Rectal smooth muscle tissue (tissue), 1 donor: ENCODE results near the gene TAF6L.
"Not testable (repeated sequence)": the region's sequence is repeated elsewhere in the genome, so short reads cannot be mapped to it uniquely, and the experiment has no call there.

Source experiments
- H3K27ac ChIP-seq: one replicate; pipeline ENCODE4 v1.7.0; 2013; ENCODE audit warnings: low read depth, low read length, inconsistent platforms
- H3K27me3 ChIP-seq: one replicate; pipeline ENCODE4 v1.7.0; 2013; ENCODE audit warnings: low read length; ENCODE audit not compliant: control insufficient read depth, insufficient read depth
- H3K36me3 ChIP-seq: one replicate; pipeline ENCODE4 v1.7.0; 2013; ENCODE audit warnings: low read length; ENCODE audit not compliant: control insufficient read depth, insufficient read depth
- H3K4me1 ChIP-seq: one replicate; pipeline ENCODE4 v1.7.0; 2013; ENCODE audit warnings: low read length; ENCODE audit not compliant: control insufficient read depth, insufficient read depth
- H3K4me3 ChIP-seq: one replicate; pipeline ENCODE4 v1.7.0; 2013; ENCODE audit warnings: low read length
- H3K9ac ChIP-seq: one replicate; pipeline ENCODE4 v1.7.0; 2013; ENCODE audit warnings: low read length

Gene TAF6L

DNA sequence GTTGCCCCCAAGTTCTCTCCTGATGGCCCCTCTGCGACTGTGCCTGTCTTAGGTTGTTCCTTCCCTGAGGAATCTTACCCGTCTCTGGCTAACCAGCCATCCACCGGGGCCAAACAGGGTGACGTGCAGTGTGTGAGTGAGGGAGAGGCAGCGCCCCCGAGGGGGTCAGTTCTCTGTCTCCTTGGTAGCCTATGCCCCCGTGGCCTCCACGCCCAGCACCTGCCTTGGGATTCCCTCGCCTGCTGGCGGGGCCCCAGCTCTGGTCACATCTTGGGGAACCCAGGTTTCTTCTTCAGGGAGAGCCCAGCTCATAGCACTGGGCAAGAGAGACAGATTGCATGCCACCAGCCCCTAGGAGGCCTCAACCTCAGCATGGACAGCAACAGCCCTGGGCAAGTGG lies 28.3 kb downstream of the TAF6L start:
- H3K36me3 ChIP-seq: peaks cover 73% of the 10 kb centered on the region
- no peak overlapping the region for H3K4me3 ChIP-seq
- H3K27ac ChIP-seq: no peak overlapping the region
- no peak overlapping the region for H3K9ac ChIP-seq
- H3K27me3 ChIP-seq: no peaks in the 10 kb centered on the region
- H3K4me1 ChIP-seq: peaks cover 10% of the 10 kb centered on the region

DNA sequence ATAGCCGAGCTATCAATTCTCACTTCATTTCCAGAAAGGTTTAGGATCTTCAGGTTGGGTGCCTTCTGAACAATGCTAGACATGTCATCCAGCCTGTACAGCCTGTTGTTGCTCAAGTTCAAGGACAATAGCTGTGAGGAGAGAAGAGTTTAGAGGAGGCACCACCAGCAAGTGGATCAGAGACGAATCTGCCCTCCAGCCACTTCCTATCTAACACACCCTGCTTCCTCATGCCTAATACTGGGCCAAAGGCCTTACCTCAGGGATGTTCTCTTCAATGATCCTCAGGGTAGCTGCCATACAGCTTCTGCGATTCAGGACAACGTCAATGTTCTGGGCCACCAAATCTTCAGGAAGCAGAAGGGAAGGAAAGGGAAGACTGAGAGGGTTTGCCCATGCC lies 29.9 kb downstream of the TAF6L start:
- Histone ChIP-seq H3K4me1 (peaks cover 11% of the 10 kb centered on the region), H3K27me3 (no peaks in the 10 kb centered on the region), H3K4me3 (no peak overlapping the region), H3K36me3 (peaks cover 58% of the 10 kb centered on the region), H3K9ac (no peak overlapping the region), H3K27ac (no peak overlapping the region)

DNA sequence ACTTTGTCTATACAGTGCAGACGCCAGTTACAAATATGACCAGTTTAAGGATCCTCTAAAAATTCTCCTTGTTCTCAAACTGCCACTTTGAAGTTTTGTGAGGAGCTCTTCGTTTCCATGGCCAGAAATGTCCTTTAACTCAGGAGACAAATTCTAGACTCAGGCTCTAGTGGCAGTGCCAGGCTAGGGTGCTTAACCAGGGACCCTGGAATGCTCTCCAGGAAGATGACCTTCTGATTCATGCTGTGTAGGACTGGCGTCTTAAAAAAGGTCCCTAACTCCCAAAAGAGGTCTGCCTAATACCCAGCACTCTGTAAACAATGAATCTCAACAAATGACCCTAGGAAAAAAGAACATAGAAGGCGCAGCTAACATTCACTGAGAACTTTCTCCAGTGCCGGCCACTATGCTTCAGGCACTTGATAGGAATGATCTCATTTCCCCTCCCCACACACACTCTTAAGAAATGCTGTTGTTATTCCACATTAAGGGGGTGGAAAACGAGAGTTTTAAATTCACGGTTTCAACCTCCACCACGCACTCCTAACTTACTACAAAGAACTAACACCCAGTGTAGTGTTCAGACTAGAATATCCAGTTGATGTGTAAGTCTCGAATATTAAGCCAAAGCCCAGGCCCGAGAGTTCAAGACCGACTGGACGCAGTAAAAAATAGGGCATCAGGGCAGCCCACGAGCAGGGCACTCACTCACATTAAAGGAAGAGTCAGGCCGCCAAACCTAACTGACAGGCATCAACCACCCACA lies 33.3 kb downstream of the TAF6L start:
- Histone ChIP-seq H3K4me3 (peak overlapping the region; percentile 95), H3K36me3 (peaks cover 35% of the 10 kb centered on the region), H3K4me1 (peaks cover 11% of the 10 kb centered on the region)

DNA sequence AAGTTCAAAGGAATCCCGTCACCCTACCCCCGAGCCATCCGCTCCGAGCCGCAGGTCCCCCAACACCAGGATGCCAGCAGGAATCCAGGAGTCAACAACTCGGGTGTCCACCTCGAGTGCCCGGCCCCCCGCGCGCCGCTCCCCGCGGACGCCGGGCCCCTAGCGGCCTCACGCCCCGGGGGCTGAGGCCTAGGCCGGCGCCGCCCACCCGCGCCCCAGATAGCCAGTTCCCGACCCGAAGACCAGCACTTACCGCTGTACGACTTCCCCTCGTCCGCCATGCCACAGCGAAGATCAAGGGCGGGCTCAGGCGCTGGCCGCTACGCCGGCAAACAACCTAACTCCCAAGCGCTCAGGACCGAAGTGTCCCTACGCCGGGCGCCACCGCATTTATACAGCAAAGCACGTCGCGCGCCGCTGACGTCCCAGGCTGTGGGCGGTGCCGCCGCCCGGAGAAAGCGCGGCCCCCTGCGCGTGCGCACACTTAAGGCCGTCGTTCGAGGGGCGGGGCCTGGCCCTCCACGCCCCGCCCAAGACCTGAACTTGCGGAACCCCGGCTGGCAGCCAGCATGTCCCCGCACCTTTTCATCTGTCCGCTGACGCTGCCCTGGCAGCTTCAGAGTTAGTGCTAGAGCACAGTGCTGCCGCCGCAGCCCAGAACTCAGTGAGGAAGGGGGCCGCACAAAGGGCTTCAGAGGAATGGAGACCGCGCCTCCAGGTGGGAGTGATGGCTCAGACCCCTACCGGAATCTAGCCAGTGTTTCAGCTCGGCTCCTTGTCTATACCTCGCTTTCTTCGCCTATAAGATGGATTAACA lies 34.1 kb downstream of the TAF6L start, which contains the start of gene NXF1:
NXF1 (minus strand) TSS at position 365 of the 817 bp plus-strand sequence; CDS start at position 281, 84 bp downstream.
- Histone ChIP-seq H3K4me1 (peaks cover 11% of the 10 kb centered on the region), H3K4me3 (peak within 1 kb of the TSS; percentile 95), H3K36me3 (peaks cover 28% of the 10 kb centered on the region), H3K27me3 (no peaks in the 10 kb centered on the region), H3K9ac (peak within 1 kb of the TSS; percentile 91), H3K27ac (peak within 1 kb of the TSS; percentile 91)

More for the DNA sequence above, 33.3 kb downstream of the TAF6L start:
- Histone ChIP-seq H3K27ac (peak overlapping the region; percentile 91), H3K27me3 (no peaks in the 10 kb centered on the region), H3K9ac (peak overlapping the region; percentile 91)

DNA sequence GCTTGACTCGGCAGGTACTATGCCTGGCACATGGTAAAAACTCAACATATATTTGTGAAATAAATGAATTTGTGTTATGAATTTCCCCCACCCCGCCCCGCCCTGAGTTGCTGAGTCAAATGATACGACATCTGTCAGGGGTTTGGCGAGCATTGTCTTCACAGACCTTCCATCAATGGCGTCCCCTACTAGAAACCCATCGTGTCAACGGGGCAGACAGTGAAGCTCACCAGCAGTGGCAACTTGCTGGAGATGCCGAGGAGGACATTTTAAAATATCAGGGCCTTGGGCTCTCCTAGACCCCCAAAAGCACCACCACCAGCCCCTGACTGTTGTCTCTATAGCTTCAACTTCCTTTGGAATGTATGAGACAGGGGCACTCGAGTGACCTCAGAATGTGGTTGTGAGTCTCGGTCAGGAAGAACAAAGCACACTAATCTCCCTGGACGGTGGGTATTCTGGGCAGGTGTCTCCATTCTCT lies 34.8 kb downstream of the TAF6L start:
- H3K4me3 ChIP-seq: peak overlapping the region; percentile 95
- peaks cover 11% of the 10 kb centered on the region for H3K4me1 ChIP-seq
- H3K27ac ChIP-seq: no peak overlapping the region
- H3K27me3 ChIP-seq: no peaks in the 10 kb centered on the region
- H3K36me3 ChIP-seq: peaks cover 20% of the 10 kb centered on the region
- H3K9ac ChIP-seq: no peak overlapping the region

DNA sequence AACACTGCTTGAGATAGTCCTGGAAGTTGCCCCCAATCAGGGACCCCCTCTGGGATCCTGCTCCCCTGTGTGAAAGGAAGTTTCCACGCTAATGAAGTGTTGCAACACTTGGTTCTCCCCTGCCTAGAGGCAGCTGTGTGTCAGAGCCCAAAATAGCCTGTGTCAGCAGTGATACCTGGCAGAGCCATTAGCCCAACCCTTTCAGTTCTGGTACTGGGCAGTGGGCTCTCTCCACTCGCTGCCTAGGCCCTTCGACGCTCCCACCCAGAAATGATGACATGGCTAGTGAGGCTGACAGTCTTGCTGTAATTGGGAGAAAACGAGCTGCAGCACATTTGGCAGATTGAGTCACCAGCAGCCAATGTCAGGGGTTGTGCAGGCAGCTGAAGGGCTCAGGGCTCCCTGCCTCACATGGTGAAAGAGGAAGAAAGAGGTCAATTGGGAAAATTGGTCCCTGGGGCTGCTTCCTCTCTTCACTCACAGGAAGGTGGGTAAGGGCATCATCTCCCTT lies 35.5 kb downstream of the TAF6L start:
- no peak overlapping the region for H3K27ac ChIP-seq

DNA sequence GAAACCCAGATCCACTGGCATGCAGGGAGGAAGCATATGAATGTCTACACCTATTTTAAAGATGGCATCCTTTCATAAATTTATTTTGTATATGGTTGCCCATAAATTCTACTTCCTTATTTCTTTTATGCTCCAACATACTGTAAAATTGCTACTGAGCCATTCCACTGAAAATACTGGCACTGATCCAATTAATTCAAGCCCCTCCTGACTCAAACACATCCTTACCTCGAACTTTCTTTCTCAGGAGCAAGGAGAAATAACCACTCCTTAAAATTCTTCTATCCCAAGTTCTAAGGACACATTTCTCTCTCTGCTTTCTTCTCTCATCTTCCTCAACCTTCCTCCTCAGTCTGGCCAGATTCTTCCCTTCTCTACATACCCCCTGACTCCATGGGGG lies 39.6 kb downstream of the TAF6L start:
- no peak overlapping the region for H3K27ac ChIP-seq
- H3K4me1 ChIP-seq: no peaks in the 10 kb centered on the region
- no peaks in the 10 kb centered on the region for H3K27me3 ChIP-seq
- H3K9ac ChIP-seq: no peak overlapping the region
- peaks cover 2% of the 10 kb centered on the region for H3K36me3 ChIP-seq
- no peak overlapping the region for H3K4me3 ChIP-seq

More for the DNA sequence above, 35.5 kb downstream of the TAF6L start:
- Histone ChIP-seq H3K27me3 (no peaks in the 10 kb centered on the region), H3K9ac (no peak overlapping the region), H3K4me1 (peaks cover 11% of the 10 kb centered on the region), H3K4me3 (no peak overlapping the region), H3K36me3 (peaks cover 14% of the 10 kb centered on the region)

DNA sequence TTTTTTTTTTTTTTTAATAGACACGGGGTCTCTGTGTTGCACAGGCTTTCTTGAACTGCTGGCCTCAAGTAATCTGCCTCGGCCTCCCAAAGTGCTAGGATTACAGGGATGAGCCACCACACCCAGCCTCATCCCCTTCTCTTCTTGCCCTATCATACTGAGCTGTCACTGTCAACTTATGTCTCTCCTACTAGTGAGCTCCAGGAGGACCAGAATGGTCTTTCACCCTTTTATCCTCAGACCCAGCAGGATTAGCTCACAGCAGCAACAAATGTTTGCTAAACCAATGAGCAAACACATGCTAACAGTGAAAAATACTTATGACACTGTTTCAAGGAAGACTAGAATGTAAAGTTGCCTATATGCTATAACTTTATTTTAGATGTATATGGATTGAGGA lies 40.5 kb downstream of the TAF6L start:
- peaks cover 2% of the 10 kb centered on the region for H3K36me3 ChIP-seq
- H3K9ac ChIP-seq: no peak overlapping the region
- no peaks in the 10 kb centered on the region for H3K4me1 ChIP-seq
- H3K4me3 ChIP-seq: no peak overlapping the region
- no peak overlapping the region for H3K27ac ChIP-seq
- H3K27me3 ChIP-seq: no peaks in the 10 kb centered on the region

DNA sequence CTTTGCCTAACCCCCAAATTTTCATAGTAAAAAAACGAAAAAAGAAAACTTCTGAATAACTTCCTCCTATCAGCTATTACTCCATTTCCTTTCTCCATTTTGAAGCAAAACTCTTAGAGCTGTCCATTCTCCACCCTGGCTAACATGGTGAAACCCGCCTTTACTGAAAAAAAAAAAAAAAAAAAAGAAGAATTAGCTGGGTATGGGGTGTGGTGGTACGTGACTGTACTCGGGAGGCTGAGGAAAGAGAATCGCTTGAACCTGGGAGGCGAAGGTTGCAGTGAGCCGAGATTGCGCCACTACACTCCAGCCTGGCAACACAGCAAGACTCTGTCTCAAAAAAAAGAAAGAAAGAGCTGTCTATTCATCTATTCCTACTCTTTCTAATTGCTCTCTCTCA lies 45.4 kb downstream of the TAF6L start:
- H3K9ac ChIP-seq: no peak overlapping the region
- H3K4me1 ChIP-seq: no peaks in the 10 kb centered on the region
- no peaks in the 10 kb centered on the region for H3K36me3 ChIP-seq
- H3K27ac ChIP-seq: no peak overlapping the region
- no peaks in the 10 kb centered on the region for H3K27me3 ChIP-seq
- no peak overlapping the region for H3K4me3 ChIP-seq

DNA sequence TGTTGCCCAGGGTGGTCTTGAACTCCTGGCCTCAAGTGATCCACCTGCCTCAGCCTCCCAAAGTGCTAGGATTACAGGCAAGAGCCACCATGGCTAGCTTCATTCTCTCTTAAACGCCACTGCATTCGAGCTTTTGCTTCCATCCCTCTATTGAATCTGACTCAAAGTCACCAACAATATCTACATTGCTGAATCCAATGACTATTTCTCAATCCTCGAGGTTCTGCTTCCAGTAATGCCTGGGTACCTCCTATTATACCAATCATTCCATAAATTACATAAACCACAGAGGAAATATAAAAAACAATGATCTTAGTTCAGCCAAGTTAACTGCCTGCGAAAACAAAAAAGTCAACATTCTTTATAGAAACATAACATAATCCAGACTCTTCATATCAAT lies 45.9 kb downstream of the TAF6L start:
- no peaks in the 10 kb centered on the region for H3K4me1 ChIP-seq
- no peak overlapping the region for H3K9ac ChIP-seq
- no peaks in the 10 kb centered on the region for H3K27me3 ChIP-seq
- peaks cover 2% of the 10 kb centered on the region for H3K36me3 ChIP-seq
- H3K4me3 ChIP-seq: no peak overlapping the region
- H3K27ac ChIP-seq: no peak overlapping the region

DNA sequence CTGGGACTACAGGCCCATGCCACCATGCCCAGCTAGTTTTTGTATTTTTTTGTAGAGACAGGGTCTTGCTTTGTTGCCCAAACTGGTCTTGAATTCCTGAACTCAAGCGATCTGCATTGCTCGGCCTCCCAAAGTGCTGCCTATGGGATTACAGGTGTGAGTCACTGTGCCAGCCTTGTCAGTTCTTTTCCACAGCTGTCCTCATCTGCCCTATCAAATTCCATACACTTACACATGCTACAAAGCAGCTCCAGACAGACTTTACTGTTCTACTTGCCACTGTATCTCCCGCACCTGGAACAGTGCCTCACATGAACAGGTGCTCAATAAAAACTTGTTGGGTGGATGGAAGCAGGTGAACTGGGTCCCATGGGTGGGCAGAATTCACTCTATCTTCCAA lies 52.5 kb downstream of the TAF6L start:
- H3K4me1 ChIP-seq: no peaks in the 10 kb centered on the region
- peaks cover 38% of the 10 kb centered on the region for H3K36me3 ChIP-seq

DNA sequence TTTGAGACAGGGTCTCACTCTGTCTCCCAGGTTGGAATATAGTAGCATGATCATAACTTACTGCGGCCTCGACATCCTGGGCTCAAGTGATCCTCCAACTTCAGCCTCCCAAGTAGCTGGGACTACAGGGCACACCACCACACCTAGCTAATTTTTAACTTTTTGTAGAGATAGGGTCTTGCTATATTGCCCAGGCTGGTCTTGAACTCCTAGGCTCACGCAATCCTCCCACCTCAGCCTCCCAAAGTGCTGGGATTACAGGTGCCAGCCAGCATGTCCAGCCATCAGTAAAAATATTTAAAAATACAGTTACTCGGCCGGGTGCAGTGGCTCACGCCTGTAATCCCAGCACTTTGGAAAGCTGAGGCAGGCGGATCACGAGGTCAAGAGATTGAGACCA lies 56.9 kb downstream of the TAF6L start:
- not testable (repeated sequence) for H3K4me1 ChIP-seq, H3K9ac ChIP-seq, H3K27me3 ChIP-seq, H3K4me3 ChIP-seq, H3K27ac ChIP-seq
- peaks cover 32% of the 10 kb centered on the region for H3K36me3 ChIP-seq

More for the DNA sequence above, 52.5 kb downstream of the TAF6L start:
- no peak overlapping the region for H3K4me3 ChIP-seq
- no peak overlapping the region for H3K27ac ChIP-seq
- no peaks in the 10 kb centered on the region for H3K27me3 ChIP-seq
- no peak overlapping the region for H3K9ac ChIP-seq
